ENCODE data around the gene DUSP3.

- TF ChIP-seq CTCF (IDR thresholded peaks at IDR 0.05) (no peak), EZH2 (IDR thresholded peaks at IDR 0.05; ENCODE audit: borderline replicate concordance, insufficient read depth, low read depth, low read length, poor library complexity, severe bottlenecking) (no peak)
Measured at GRCh38 chr17:43826206-43826605, 47.4 kb upstream of the DUSP3 start.
